Neural cell (in vitro differentiated cells): ENCODE results near the gene SP5.
"Not testable (repeated sequence)": the region's sequence is repeated elsewhere in the genome, so short reads cannot be mapped to it uniquely, and the experiment has no call there.

ENCODE experiments used
- CTCF ChIP-seq: fragments of 450-650 bp; IDR thresholded peaks from 2 replicates; pipeline ENCODE4 v1.5.1; 2014; ENCODE audit warnings: antibody characterized with exemption, mild to moderate bottlenecking, moderate library complexity; ENCODE audit not compliant: poor library complexity, severe bottlenecking
- EZH2 ChIP-seq: fragments of 200-600, 300-800 bp; shearing (Covaris generic), sonication (generic); IDR thresholded peaks from 2 replicates; pipeline ENCODE4 v1.6.1; 2014; ENCODE audit warnings: antibody characterized with exemption, low read length, borderline replicate concordance, mild to moderate bottlenecking; ENCODE audit not compliant: insufficient read depth, poor library complexity, severe bottlenecking
- RAD21 ChIP-seq: fragments of 450-650 bp; conservative IDR thresholded peaks from 2 replicates; pipeline ENCODE4 v1.6.1; 2014; ENCODE audit warnings: antibody characterized with exemption, mild to moderate bottlenecking, moderate library complexity
- SMC3 ChIP-seq: fragments of 450-650 bp; conservative IDR thresholded peaks from 2 replicates; pipeline ENCODE4 v1.6.1; 2014; ENCODE audit warnings: antibody characterized with exemption, mild to moderate bottlenecking, moderate library complexity; ENCODE audit not compliant: poor library complexity
- TAF1 ChIP-seq: IDR thresholded peaks from 2 replicates; pipeline ENCODE4 v1.6.1; 2012; ENCODE audit warnings: low read depth

DNA sequence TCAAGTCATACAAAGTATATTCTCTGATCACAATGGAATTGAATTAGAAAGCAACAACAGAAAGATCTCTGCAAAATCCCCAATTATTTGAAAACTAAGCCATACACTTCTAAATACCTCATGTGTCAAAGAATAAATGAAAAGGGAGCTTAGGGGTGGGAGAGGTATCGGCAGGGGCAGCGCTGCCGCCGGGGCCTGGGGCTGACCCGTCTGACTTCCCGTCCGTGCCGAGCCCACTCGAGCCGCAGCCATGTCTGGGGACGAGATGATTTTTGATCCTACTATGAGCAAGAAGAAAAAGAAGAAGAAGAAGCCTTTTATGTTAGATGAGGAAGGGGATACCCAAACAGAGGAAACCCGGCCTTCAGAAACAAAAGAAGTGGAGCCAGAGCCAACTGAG is 36.4 kb downstream of the SP5 start:
- TF ChIP-seq CTCF, SMC3, RAD21, EZH2, TAF1: not testable (repeated sequence)
